ENCODE measurements around the gene ZNF678. TPM values are rescaled to one million over a fixed set of nuclear protein-coding genes. Genes with fewer than 3 reads are reported as not detected.
"Not testable (repeated sequence)": the region's sequence is repeated elsewhere in the genome, so short reads cannot be mapped to it uniquely, and the experiment has no call there.

Gene ZNF678
- total RNA-seq, 2 experiments from 2014 or later: 9.5 TPM

- intact Hi-C loops (cut with micrococcal nuclease): no loop called here
- DNase-seq: no peak
- H3K36me3 Mint-ChIP-seq (ENCODE audit: low read depth): peaks cover 40% of the 10 kb centered on the region
- peaks cover 8% of the 10 kb centered on the region for H3K4me1 Mint-ChIP-seq (ENCODE audit: low read depth)
- CTCF ChIA-PET: no interaction called here
- no peak overlapping the region for H3K4me3 Mint-ChIP-seq
- peaks cover 37% of the 10 kb centered on the region for H3K9me3 Mint-ChIP-seq
- no peaks in the 10 kb centered on the region for H3K27me3 Mint-ChIP-seq (ENCODE audit: low read depth)
- no peak overlapping the region for H3K27ac Mint-ChIP-seq
These were observed 14.1 kb downstream of the ZNF678 start for GRCh38 chr1:227577500-227577899.

- no peak for DNase-seq
- Mint-ChIP-seq H3K4me3 (no peak overlapping the region), H3K4me1 (ENCODE audit: low read depth) (no peaks in the 10 kb centered on the region), H3K9me3 (peaks cover 22% of the 10 kb centered on the region), H3K36me3 (ENCODE audit: low read depth) (peaks cover 50% of the 10 kb centered on the region), H3K27ac (no peak overlapping the region), H3K27me3 (ENCODE audit: low read depth) (no peaks in the 10 kb centered on the region)
- intact Hi-C loops (cut with micrococcal nuclease): no loop called here
- CTCF ChIA-PET: no interaction called here
These were observed 20.0 kb downstream of the ZNF678 start for GRCh38 chr1:227583354-227583753.

DNA sequence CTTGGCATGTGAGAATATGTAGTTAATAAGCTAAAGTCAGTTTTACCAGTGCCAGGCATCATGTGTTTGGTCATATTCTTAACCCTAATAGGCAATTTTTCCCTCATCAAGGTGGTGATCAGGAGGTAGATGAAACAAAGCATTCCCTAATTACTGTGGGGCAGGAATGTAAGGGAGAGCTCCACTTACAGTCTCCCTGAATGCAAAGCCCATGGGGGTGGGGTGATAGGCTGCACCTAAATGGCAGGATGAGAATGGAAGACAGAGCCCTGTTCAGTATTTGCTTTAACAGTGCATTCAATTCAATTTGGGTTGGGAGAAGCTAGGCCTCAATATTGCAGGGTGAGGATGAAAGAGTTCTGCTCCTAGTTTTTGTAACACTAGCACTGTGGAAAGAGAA is 23.4 kb downstream of the ZNF678 start:
- DNase-seq: no peak
- Mint-ChIP-seq H3K4me1 (ENCODE audit: low read depth) (no peaks in the 10 kb centered on the region), H3K27me3 (ENCODE audit: low read depth) (no peaks in the 10 kb centered on the region), H3K36me3 (ENCODE audit: low read depth) (peaks cover 74% of the 10 kb centered on the region), H3K9me3 (peaks cover 44% of the 10 kb centered on the region), H3K27ac (no peak overlapping the region), H3K4me3 (no peak overlapping the region)
- intact Hi-C loops (cut with micrococcal nuclease): no loop called here
- CTCF ChIA-PET: no interaction called here

GRCh38 chr1:227587968-227588367 is 24.6 kb downstream of the ZNF678 start:
- CTCF ChIA-PET: interaction anchor here (1.2 kb wide), 1 partner anchor 39 kb away, joined by 3 read pairs; no protein-coding TSS in a partner anchor
- Mint-ChIP-seq H3K36me3 (ENCODE audit: low read depth) (peaks cover 79% of the 10 kb centered on the region), H3K4me1 (ENCODE audit: low read depth) (no peaks in the 10 kb centered on the region), H3K27me3 (ENCODE audit: low read depth) (no peaks in the 10 kb centered on the region), H3K4me3 (no peak overlapping the region), H3K9me3 (peaks cover 52% of the 10 kb centered on the region), H3K27ac (no peak overlapping the region)
- intact Hi-C loops (cut with micrococcal nuclease): no loop called here
- DNase-seq: no peak

GRCh38 chr1:227588769-227589168 is 25.4 kb downstream of the ZNF678 start:
- DNase-seq; H3K4me3 Mint-ChIP-seq; H3K27me3 Mint-ChIP-seq (ENCODE audit: low read depth); H3K4me1 Mint-ChIP-seq (ENCODE audit: low read depth); H3K27ac Mint-ChIP-seq; intact Hi-C loops (cut with micrococcal nuclease): not testable (repeated sequence)
- CTCF ChIA-PET: interaction anchor here (0.7 kb wide), 1 partner anchor 9 kb away, joined by 4 read pairs; no protein-coding TSS in a partner anchor
- peaks cover 78% of the 10 kb centered on the region for H3K36me3 Mint-ChIP-seq (ENCODE audit: low read depth)
- H3K9me3 Mint-ChIP-seq: peaks cover 57% of the 10 kb centered on the region

DNA sequence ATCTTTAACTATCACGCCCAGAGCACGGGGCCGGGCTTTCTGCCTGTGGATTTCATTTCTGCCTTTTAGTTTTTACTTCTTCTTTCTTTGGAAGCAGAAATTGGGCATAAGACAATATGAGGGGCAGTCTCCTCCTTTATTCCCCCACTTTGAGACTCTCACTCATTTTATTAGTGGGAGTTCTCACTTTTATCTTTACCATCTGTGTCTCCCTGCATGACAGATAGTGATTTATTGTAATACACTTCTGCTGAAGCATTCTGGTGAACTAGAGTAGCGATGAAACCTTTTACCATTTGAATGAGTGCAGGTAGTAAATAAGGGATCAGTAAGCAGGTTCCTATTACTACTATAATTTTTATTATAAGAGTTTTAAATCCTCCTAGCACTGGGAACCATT is 26.4 kb downstream of the ZNF678 start:
- H3K27me3 Mint-ChIP-seq (ENCODE audit: low read depth); CTCF ChIA-PET: not testable (repeated sequence)

GRCh38 chr1:227596222-227596621 is 32.9 kb downstream of the ZNF678 start:
- H3K36me3 Mint-ChIP-seq (ENCODE audit: low read depth): peaks cover 63% of the 10 kb centered on the region
- H3K27me3 Mint-ChIP-seq (ENCODE audit: low read depth); H3K4me3 Mint-ChIP-seq; H3K27ac Mint-ChIP-seq; H3K4me1 Mint-ChIP-seq (ENCODE audit: low read depth); CTCF ChIA-PET; intact Hi-C loops (cut with micrococcal nuclease); DNase-seq: not testable (repeated sequence)
- H3K9me3 Mint-ChIP-seq: peaks cover 51% of the 10 kb centered on the region

More for the DNA sequence above, 26.4 kb downstream of the ZNF678 start:
- intact Hi-C loops (cut with micrococcal nuclease); H3K4me3 Mint-ChIP-seq; DNase-seq; H3K27ac Mint-ChIP-seq; H3K4me1 Mint-ChIP-seq (ENCODE audit: low read depth): not testable (repeated sequence)
- Mint-ChIP-seq H3K9me3 (peaks cover 52% of the 10 kb centered on the region), H3K36me3 (ENCODE audit: low read depth) (peaks cover 74% of the 10 kb centered on the region)

GRCh38 chr1:227603327-227603726 is 40.0 kb downstream of the ZNF678 start:
- no peak overlapping the region for H3K4me3 Mint-ChIP-seq
- peaks cover 50% of the 10 kb centered on the region for H3K36me3 Mint-ChIP-seq (ENCODE audit: low read depth)
- no peak overlapping the region for H3K27ac Mint-ChIP-seq
- DNase-seq: no peak
- H3K9me3 Mint-ChIP-seq: peaks cover 32% of the 10 kb centered on the region
- intact Hi-C loops (cut with micrococcal nuclease): no loop called here
- H3K4me1 Mint-ChIP-seq (ENCODE audit: low read depth): no peaks in the 10 kb centered on the region
- CTCF ChIA-PET: no interaction called here
- H3K27me3 Mint-ChIP-seq (ENCODE audit: low read depth): no peaks in the 10 kb centered on the region

- Mint-ChIP-seq H3K27me3 (ENCODE audit: low read depth) (no peaks in the 10 kb centered on the region), H3K9me3 (peaks cover 29% of the 10 kb centered on the region), H3K36me3 (ENCODE audit: low read depth) (peaks cover 48% of the 10 kb centered on the region), H3K4me1 (ENCODE audit: low read depth) (no peaks in the 10 kb centered on the region), H3K27ac (no peak overlapping the region), H3K4me3 (no peak overlapping the region)
- no peak for DNase-seq
- CTCF ChIA-PET: no interaction called here
- intact Hi-C loops (cut with micrococcal nuclease): no loop called here
These were observed 41.1 kb downstream of the ZNF678 start for GRCh38 chr1:227604446-227604845.

DNA sequence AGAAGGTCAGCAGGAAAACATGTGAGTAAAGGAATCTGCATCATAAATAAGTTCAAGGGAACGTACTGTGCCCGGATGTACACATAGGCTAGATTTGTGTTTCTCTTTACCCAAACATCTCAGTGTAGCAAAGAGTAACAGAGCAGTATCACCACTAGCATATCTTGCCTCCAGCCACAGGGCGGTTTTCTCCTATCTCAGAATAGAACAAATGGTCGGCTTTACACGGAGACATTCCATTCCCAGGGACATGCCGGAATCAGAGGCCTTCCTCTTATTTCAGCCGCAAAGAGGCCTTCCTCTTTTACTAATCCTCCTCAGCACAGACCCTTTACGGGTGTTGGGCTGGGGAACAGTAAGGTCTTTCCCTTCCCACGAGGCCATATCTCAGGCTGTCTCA is 42.9 kb downstream of the ZNF678 start:
- Mint-ChIP-seq H3K9me3 (peaks cover 25% of the 10 kb centered on the region), H3K36me3 (ENCODE audit: low read depth) (peaks cover 51% of the 10 kb centered on the region)
- H3K27me3 Mint-ChIP-seq (ENCODE audit: low read depth); H3K4me3 Mint-ChIP-seq; H3K27ac Mint-ChIP-seq; intact Hi-C loops (cut with micrococcal nuclease); DNase-seq; H3K4me1 Mint-ChIP-seq (ENCODE audit: low read depth); CTCF ChIA-PET: not testable (repeated sequence)

GRCh38 chr1:227607336-227607898 is 44.1 kb downstream of the ZNF678 start:
- Mint-ChIP-seq H3K4me3 (no peak overlapping the region), H3K9me3 (peaks cover 32% of the 10 kb centered on the region), H3K36me3 (ENCODE audit: low read depth) (peaks cover 59% of the 10 kb centered on the region), H3K4me1 (ENCODE audit: low read depth) (no peaks in the 10 kb centered on the region), H3K27me3 (ENCODE audit: low read depth) (no peaks in the 10 kb centered on the region), H3K27ac (no peak overlapping the region)
- intact Hi-C loops (cut with micrococcal nuclease): no loop called here
- no peak for DNase-seq
- CTCF ChIA-PET: no interaction called here

- Mint-ChIP-seq H3K36me3 (ENCODE audit: low read depth) (peaks cover 81% of the 10 kb centered on the region), H3K9me3 (peaks cover 53% of the 10 kb centered on the region), H3K4me1 (ENCODE audit: low read depth) (no peaks in the 10 kb centered on the region), H3K4me3 (no peak overlapping the region), H3K27me3 (ENCODE audit: low read depth) (no peaks in the 10 kb centered on the region), H3K27ac (no peak overlapping the region)
- CTCF ChIA-PET: no interaction called here
- no peak for DNase-seq
- intact Hi-C loops (cut with micrococcal nuclease): no loop called here
These were observed 49.3 kb downstream of the ZNF678 start for GRCh38 chr1:227612658-227613057.

DNA sequence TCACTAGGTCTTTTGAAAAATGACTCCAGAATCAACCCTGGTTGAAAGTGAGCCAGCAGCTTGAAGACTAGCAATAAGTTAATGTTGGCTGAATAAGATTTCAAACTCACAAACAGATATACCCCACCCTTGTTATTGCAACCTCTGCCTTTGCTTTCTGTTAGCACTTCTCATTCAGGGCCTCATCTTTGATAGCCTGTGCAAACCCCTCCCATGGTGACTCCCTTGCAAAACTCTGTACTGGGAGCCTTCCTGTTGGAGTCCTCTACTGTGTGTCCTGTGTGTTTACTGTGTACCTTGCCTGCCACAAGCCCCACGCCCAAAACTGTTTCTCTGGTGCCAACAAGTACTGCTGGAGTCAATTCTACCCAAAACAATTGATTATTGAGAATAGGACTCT is 50.2 kb downstream of the ZNF678 start:
- intact Hi-C loops (cut with micrococcal nuclease): no loop called here
- H3K4me3 Mint-ChIP-seq: no peak overlapping the region
- no peak for DNase-seq
- no peak overlapping the region for H3K27ac Mint-ChIP-seq
- peaks cover 89% of the 10 kb centered on the region for H3K36me3 Mint-ChIP-seq (ENCODE audit: low read depth)
- no peaks in the 10 kb centered on the region for H3K4me1 Mint-ChIP-seq (ENCODE audit: low read depth)
- H3K27me3 Mint-ChIP-seq (ENCODE audit: low read depth): no peaks in the 10 kb centered on the region
- CTCF ChIA-PET: no interaction called here
- peaks cover 60% of the 10 kb centered on the region for H3K9me3 Mint-ChIP-seq

Measured in activated naive CD4-positive, alpha-beta T cell treated with anti-CD3 and anti-CD28 coated beads for 36 hours (primary cell).